Gastrocnemius medialis (tissue), 4 donors: ENCODE data around the gene JAG2.

Experiments
- POLR2A ChIP-seq, 2 donors: fragments of 450-650 bp; IDR thresholded peaks; one replicate each; pipeline ENCODE4 v1.6.1; 2017; ENCODE audit warnings: antibody characterized with exemption in 2 of 2, mild to moderate bottlenecking in 2 of 2, moderate library complexity in 2 of 2
- TF ChIP-seq, protein P1 (sequence below), 5 experiments: fragments of 450-650 bp in 3 of 5; fragments of 200-600 bp in 2 of 5; sonication (generic) in 2 of 5; IDR thresholded peaks in 4 of 5; conservative IDR thresholded peaks in 1 of 5; 1 replicate in 4 of 5; 2 replicates in 1 of 5; pipeline ENCODE4 v1.5.1; 2016 to 2019; ENCODE audit warnings: antibody characterized with exemption in 5 of 5, mild to moderate bottlenecking in 3 of 5, moderate library complexity in 3 of 5

DNA sequence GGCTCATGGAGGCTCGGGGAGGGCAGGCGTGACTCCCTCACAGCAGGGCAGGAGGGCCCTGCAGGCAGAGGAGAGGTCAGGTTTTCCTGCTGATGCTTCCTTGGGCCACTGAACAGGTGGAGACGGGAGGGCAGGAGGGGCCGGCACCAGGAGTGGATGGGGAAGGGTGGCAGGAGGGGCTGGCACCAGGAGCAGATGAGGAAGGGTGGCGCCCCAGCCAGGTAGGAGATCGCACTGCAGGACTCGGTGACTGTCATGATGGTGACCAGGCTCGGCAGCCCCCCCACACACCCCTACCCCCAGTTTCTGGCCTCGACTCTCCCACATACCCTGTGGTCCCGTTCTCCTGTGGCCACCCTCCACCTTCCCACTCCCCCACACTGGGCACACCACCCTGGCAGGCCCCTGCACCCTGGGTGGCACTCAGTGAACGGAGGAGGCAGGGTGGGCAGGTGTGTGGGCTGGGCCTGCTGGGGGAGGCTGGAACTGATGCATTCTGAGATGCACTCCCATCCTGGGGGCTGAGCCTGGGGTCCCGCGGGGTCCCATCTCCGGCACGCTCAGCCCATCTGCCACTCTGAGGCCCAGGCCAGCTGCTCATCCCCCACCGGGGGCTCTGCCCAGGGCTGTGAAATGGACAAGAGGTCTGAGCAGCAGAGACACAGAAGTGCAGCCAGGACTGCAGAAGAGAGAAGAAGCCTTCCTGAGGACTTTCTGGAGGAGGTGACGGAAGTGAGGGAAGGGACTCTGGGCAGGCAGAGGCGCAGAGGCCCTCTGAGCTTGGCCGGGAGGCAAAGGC is 9.7 kb upstream of the JAG2 start:
- TF ChIP-seq, protein P1, sequence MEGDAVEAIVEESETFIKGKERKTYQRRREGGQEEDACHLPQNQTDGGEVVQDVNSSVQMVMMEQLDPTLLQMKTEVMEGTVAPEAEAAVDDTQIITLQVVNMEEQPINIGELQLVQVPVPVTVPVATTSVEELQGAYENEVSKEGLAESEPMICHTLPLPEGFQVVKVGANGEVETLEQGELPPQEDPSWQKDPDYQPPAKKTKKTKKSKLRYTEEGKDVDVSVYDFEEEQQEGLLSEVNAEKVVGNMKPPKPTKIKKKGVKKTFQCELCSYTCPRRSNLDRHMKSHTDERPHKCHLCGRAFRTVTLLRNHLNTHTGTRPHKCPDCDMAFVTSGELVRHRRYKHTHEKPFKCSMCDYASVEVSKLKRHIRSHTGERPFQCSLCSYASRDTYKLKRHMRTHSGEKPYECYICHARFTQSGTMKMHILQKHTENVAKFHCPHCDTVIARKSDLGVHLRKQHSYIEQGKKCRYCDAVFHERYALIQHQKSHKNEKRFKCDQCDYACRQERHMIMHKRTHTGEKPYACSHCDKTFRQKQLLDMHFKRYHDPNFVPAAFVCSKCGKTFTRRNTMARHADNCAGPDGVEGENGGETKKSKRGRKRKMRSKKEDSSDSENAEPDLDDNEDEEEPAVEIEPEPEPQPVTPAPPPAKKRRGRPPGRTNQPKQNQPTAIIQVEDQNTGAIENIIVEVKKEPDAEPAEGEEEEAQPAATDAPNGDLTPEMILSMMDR (IDR thresholded peaks at IDR 0.05 in 4 of 5, conservative IDR thresholded peaks at IDR 0.05 in 1 of 5): no peak
- no peak for TF ChIP-seq POLR2A (IDR thresholded peaks at IDR 0.05)
